ENCODE data around the gene KIF1B.

Gene KIF1B

DNA sequence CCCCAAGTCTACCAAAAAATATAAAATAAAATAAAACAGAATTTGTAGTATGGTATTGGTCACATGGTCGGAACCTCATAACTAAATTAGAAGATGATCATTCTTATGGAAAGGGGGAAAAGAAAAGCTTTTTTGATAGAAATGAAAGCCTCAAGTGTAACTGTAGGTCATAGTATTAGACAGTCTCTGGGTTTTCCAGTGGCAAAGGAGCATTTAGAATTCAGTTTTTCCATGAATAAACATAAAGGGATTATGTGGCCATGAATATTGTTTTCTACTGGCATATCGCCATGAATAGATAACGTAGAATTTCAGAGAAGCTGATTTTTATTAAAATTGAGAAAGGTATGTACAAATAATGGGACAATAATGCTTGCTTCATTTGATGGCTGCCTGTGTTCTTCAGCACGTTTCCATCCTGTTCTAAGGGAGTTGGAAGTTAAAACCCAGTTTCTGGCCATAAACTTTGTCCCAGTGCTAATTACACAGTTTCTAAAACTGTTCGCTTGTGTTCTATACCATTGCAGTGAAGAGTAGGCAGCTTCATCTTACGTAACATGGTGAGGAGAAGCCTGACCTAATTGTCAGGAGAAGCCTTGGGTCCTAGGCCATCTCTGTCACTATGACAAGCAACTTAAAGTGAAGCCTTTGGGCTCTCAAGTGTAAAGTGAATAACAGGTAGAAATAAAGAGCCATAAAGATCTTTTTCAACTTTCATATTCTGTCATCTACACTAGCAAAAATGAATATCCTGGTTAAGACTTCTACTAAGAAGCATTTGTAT is 118.0 kb downstream of the KIF1B start:
- DNase-seq (ENCODE audit: low read depth): no peak

GRCh38 chr1:10337436-10337835 is 127.1 kb downstream of the KIF1B start:
- no peak for DNase-seq (ENCODE audit: low read depth)

DNA sequence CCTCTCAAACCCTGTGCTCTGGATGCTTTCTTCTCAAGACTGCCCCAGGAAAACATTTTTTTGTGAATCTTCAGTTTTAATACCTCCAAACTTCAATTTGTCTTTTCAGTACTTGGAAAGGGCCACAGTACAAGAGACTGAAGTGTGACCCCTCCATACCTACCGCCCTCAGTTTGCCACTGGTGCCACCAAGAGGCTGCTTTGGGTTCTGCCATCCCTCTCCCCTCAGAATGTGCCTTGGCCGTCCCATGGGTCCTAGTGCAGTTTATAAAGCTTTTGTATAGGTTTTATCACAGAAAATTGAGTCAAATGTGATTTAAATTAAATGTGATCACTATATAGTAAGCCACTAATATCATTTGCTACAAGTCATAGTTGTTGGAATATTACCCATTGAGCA is 127.7 kb downstream of the KIF1B start:
- DNase-seq (ENCODE audit: low read depth): no peak

DNA sequence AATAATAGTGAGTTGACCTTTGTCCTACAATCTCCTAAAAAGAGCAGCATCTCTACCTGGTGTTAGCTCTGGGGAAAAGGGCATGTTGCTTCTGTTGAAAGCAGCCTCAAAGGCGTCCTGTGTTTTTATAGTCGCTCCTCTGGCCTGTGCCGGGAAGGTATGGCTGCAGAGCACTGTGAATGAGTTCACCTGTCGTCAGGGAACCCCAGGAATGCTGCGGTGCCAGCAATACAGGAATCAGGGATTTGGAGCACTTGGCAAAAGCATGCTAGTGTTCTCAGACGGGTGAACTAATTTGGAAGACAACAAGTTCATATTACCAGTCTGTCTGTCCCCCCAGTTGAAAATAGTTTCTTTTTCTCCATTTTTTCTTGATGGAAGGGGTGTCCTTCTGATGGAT is 128.2 kb downstream of the KIF1B start:
- no peak for DNase-seq (ENCODE audit: low read depth)

- DNase-seq (ENCODE audit: low read depth): no peak
Observed at GRCh38 chr1:10339036-10339567, 128.7 kb downstream of the KIF1B start.

- no peak for DNase-seq (ENCODE audit: low read depth)
Observed at GRCh38 chr1:10339815-10340214, 129.4 kb downstream of the KIF1B start.

DNA sequence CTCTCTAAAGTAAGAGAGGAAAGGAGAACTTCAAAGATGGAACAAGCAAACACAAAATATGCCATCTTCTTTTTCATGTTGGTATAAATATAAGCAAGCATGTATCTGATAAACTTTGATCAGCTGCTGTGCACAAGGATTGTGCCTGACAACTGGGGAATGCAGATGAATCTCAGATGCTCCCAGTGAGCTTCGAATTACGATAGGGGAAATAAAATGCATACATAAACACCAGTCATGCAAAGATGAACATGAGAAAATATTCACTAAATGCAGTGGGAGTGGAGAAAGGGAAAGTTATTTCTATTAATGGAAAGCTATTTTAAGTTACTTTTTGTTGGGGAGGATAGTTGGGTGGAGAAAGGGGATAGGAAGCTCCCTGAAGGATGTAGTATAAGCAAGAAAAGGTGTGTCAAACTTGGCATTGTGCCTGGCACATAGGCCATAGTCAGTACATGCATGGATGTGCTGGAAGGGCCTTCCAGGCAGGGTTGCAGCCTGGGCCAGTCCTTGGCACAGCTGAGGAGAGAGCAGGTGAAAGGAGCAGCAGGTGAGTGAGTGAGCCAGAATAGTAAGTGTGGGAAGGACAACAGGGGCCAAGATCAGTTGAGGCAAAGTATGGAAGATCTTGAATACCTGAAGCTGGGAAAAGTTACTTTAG is 130.7 kb downstream of the KIF1B start:
- no peak for DNase-seq (ENCODE audit: low read depth)

- no peak for DNase-seq (ENCODE audit: low read depth)
Observed at GRCh38 chr1:10347109-10347508, 136.7 kb downstream of the KIF1B start.

GRCh38 chr1:10353282-10353681 is 142.9 kb downstream of the KIF1B start:
- no peak for DNase-seq (ENCODE audit: low read depth)

GRCh38 chr1:10353693-10354092 is 143.3 kb downstream of the KIF1B start:
- no peak for DNase-seq (ENCODE audit: low read depth)

DNA sequence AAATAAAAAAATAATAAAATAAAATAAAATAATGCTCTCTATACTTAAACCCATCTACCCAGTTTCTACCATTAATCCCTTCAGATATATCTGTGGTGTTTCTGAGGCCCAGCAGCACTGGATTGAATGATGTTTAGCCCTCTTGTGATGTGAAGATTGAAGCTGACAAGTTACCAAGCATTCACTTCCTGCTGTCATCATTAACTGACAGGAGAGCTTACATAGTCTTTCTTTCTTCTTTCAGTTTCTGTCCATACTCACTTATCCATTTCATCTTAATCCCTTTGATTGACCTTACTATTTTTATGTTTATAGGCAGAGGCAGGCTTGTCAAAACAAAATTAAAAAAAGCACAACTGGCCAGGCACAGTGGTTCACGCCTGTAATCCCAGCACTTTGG is 149.7 kb downstream of the KIF1B start:
- DNase-seq (ENCODE audit: low read depth): no peak

GRCh38 chr1:10361515-10361914 is 151.1 kb downstream of the KIF1B start:
- DNase-seq (ENCODE audit: low read depth): no peak

- no peak for DNase-seq (ENCODE audit: low read depth)
Observed at GRCh38 chr1:10368194-10368593, 157.8 kb downstream of the KIF1B start.

GRCh38 chr1:10374442-10374860 is 164.1 kb downstream of the KIF1B start:
- no peak for DNase-seq (ENCODE audit: low read depth)

DNA sequence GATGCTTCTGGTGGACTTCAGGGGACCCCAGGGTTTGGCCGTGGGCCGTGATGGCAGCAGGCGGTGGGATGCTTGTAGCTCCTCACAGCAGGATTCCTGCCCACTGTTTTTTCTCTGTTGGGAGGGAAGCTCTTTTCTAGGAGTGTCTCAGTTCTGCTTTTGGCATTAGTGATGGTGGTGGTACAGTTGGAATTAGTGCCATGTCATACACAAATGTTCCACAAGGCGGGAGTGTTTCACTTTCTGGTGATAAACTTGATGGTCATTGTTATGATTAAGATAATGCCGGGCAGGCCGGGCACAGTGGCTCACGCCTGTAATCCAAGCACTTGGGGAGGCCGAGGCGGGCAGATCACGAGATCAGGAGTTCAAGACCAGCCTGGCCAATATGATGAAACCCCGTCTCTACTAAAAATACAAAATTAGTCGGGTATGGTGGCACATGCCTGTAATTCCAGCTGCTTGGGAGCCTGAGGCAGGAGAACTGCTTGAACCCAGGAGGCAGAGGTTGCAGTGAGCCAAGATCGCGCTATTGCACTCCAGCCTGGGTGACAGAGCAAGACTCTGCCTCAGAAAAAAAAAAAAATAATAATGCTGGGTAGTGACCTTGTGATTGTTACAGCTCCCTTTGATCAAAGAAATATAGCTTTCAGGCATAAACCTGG is 167.1 kb downstream of the KIF1B start:
- DNase-seq (ENCODE audit: low read depth): peak; percentile 40

- DNase-seq (ENCODE audit: low read depth): no peak
Observed at GRCh38 chr1:10378081-10378841, 167.9 kb downstream of the KIF1B start.

GRCh38 chr1:10379101-10379620 is 168.8 kb downstream of the KIF1B start:
- DNase-seq (ENCODE audit: low read depth): no peak

GRCh38 chr1:10379676-10380075 is 169.3 kb downstream of the KIF1B start:
- no peak for DNase-seq (ENCODE audit: low read depth)

DNA sequence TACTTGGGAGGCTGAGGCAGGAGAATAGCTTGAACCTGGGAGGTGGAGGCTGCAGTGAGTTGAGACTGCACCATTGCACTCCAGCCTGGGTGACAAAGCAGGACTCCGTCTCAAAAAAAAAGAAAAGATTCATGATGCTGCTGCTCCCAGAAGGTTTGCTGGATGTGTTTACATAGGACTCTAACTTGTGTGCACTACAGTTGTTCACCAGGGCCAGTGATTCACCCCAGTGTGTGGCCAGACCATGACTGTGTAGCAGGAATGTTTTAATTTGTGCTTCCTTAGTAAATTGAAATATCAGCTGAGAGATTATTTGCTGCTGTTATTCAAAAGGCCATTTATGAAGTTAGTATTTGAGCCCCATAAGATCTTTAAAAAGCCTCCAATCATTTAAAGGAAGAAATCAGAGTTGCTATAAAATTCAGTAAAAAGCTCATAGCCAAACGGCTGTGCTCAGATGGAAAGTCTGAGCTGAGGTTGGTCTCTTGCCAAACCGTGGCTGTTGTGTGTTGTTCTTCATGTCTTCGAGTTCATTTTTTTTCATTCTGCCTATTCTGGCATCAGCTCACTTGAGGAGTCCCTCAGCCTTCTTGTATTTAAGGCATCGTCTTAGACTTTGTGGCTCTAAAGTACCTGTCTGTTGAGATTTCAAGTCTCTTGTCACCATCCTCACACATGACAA is 170.4 kb downstream of the KIF1B start:
- DNase-seq (ENCODE audit: low read depth): no peak

GRCh38 chr1:10383630-10384029 is 173.3 kb downstream of the KIF1B start:
- no peak for DNase-seq (ENCODE audit: low read depth)

GRCh38 chr1:10384219-10384618 is 173.8 kb downstream of the KIF1B start:
- DNase-seq (ENCODE audit: low read depth): no peak
